ENCODE results near the gene NUBP2.

The NUBP2 gene

GRCh38 chr16:1765826-1766225 lies 16.9 kb upstream of the NUBP2 start:
- no peak for TF ChIP-seq CTCF (IDR thresholded peaks at IDR 0.05; ENCODE audit: low read depth, low read length)
- no peak overlapping the region for H3K4me3 ChIP-seq (ENCODE audit: low read depth, low read length)

- no peak overlapping the region for H3K4me3 ChIP-seq (ENCODE audit: low read depth, low read length)
- no peak for TF ChIP-seq CTCF (IDR thresholded peaks at IDR 0.05; ENCODE audit: low read depth, low read length)
Measured at GRCh38 chr16:1766231-1766630, 16.5 kb upstream of the NUBP2 start.

- H3K4me3 ChIP-seq (ENCODE audit: low read depth, low read length): no peak overlapping the region
- no peak for TF ChIP-seq CTCF (IDR thresholded peaks at IDR 0.05; ENCODE audit: low read depth, low read length)
Measured at GRCh38 chr16:1766701-1767100, 16.1 kb upstream of the NUBP2 start.

- no peak for TF ChIP-seq CTCF (IDR thresholded peaks at IDR 0.05; ENCODE audit: low read depth, low read length)
- H3K4me3 ChIP-seq (ENCODE audit: low read depth, low read length): no peak overlapping the region
Measured at GRCh38 chr16:1767116-1767994, 15.4 kb upstream of the NUBP2 start.

- H3K4me3 ChIP-seq (ENCODE audit: low read depth, low read length): no peak overlapping the region
- TF ChIP-seq CTCF (IDR thresholded peaks at IDR 0.05; ENCODE audit: low read depth, low read length): no peak
Measured at GRCh38 chr16:1768061-1768766, 14.5 kb upstream of the NUBP2 start.

GRCh38 chr16:1768767-1769401 lies 13.9 kb upstream of the NUBP2 start:
- no peak overlapping the region for H3K4me3 ChIP-seq (ENCODE audit: low read depth, low read length)
- TF ChIP-seq CTCF (IDR thresholded peaks at IDR 0.05; ENCODE audit: low read depth, low read length): no peak

All from WI38 (cell line).